ENCODE results near the gene PRSS36.

The PRSS36 gene

GRCh38 chr16:31188450-31189411, 38.9 kb upstream of the PRSS36 start:
- DNase-seq (ENCODE audit: low spot score) = no peak
- H3K36me3 Mint-ChIP-seq (ENCODE audit: low read depth) = peaks cover 89% of the 10 kb centered on the region
- no peaks in the 10 kb centered on the region for H3K9me3 Mint-ChIP-seq
- no peaks in the 10 kb centered on the region for H3K27me3 Mint-ChIP-seq (ENCODE audit: low read depth)
- H3K27ac Mint-ChIP-seq = peak overlapping the region; percentile 13
- H3K4me3 Mint-ChIP-seq = no peak overlapping the region
- peaks cover 56% of the 10 kb centered on the region for H3K4me1 Mint-ChIP-seq (ENCODE audit: low read depth)

GRCh38 chr16:31187808-31188189, 37.9 kb upstream of the PRSS36 start:
- Mint-ChIP-seq H3K4me1 (ENCODE audit: low read depth) (peaks cover 61% of the 10 kb centered on the region), H3K4me3 (no peak overlapping the region), H3K36me3 (ENCODE audit: low read depth) (peaks cover 91% of the 10 kb centered on the region), H3K27ac (no peak overlapping the region), H3K9me3 (no peaks in the 10 kb centered on the region), H3K27me3 (ENCODE audit: low read depth) (no peaks in the 10 kb centered on the region)
- DNase-seq (ENCODE audit: low spot score) = no peak

GRCh38 chr16:31186930-31187807, 37.3 kb upstream of the PRSS36 start:
- H3K4me1 Mint-ChIP-seq (ENCODE audit: low read depth) = peaks cover 67% of the 10 kb centered on the region
- H3K27ac Mint-ChIP-seq = peak overlapping the region; percentile 0
- H3K9me3 Mint-ChIP-seq = no peaks in the 10 kb centered on the region
- DNase-seq (ENCODE audit: low spot score) = no peak
- no peak overlapping the region for H3K4me3 Mint-ChIP-seq
- H3K27me3 Mint-ChIP-seq (ENCODE audit: low read depth) = no peaks in the 10 kb centered on the region
- peaks cover 95% of the 10 kb centered on the region for H3K36me3 Mint-ChIP-seq (ENCODE audit: low read depth)

- peak overlapping the region; percentile 73 for H3K27ac Mint-ChIP-seq
- no peaks in the 10 kb centered on the region for H3K27me3 Mint-ChIP-seq (ENCODE audit: low read depth)
- peak overlapping the region; percentile 52 for H3K4me3 Mint-ChIP-seq
- no peaks in the 10 kb centered on the region for H3K9me3 Mint-ChIP-seq
- peaks cover 97% of the 10 kb centered on the region for H3K36me3 Mint-ChIP-seq (ENCODE audit: low read depth)
- no peak for DNase-seq (ENCODE audit: low spot score)
- peaks cover 71% of the 10 kb centered on the region for H3K4me1 Mint-ChIP-seq (ENCODE audit: low read depth)
These were observed 36.3 kb upstream of the PRSS36 start for GRCh38 chr16:31186176-31186575.

GRCh38 chr16:31185339-31185738, 35.5 kb upstream of the PRSS36 start:
- Mint-ChIP-seq H3K27me3 (ENCODE audit: low read depth) (no peaks in the 10 kb centered on the region), H3K4me1 (ENCODE audit: low read depth) (peaks cover 66% of the 10 kb centered on the region), H3K4me3 (peak overlapping the region; percentile 52), H3K9me3 (no peaks in the 10 kb centered on the region), H3K27ac (no peak overlapping the region), H3K36me3 (ENCODE audit: low read depth) (peaks cover 95% of the 10 kb centered on the region)
- DNase-seq (ENCODE audit: low spot score) = no peak

GRCh38 chr16:31184888-31185287, 35.0 kb upstream of the PRSS36 start:
- Mint-ChIP-seq H3K4me1 (ENCODE audit: low read depth) (peaks cover 62% of the 10 kb centered on the region), H3K4me3 (peak overlapping the region; percentile 28), H3K27ac (peak overlapping the region; percentile 67), H3K9me3 (no peaks in the 10 kb centered on the region), H3K36me3 (ENCODE audit: low read depth) (peaks cover 91% of the 10 kb centered on the region), H3K27me3 (ENCODE audit: low read depth) (peaks cover 1% of the 10 kb centered on the region)
- no peak for DNase-seq (ENCODE audit: low spot score)

- Mint-ChIP-seq H3K9me3 (no peaks in the 10 kb centered on the region), H3K36me3 (ENCODE audit: low read depth) (peaks cover 80% of the 10 kb centered on the region), H3K4me1 (ENCODE audit: low read depth) (peaks cover 60% of the 10 kb centered on the region), H3K4me3 (peak overlapping the region; percentile 96), H3K27me3 (ENCODE audit: low read depth) (peaks cover 2% of the 10 kb centered on the region), H3K27ac (peak overlapping the region; percentile 98)
- no peak for DNase-seq (ENCODE audit: low spot score)
These were observed 33.9 kb upstream of the PRSS36 start for GRCh38 chr16:31183432-31184428.

- Mint-ChIP-seq H3K27ac (peak overlapping the region; percentile 98), H3K4me3 (peak overlapping the region; percentile 96), H3K9me3 (no peaks in the 10 kb centered on the region), H3K27me3 (ENCODE audit: low read depth) (peaks cover 2% of the 10 kb centered on the region), H3K36me3 (ENCODE audit: low read depth) (peaks cover 70% of the 10 kb centered on the region), H3K4me1 (ENCODE audit: low read depth) (peaks cover 62% of the 10 kb centered on the region)
- no peak for DNase-seq (ENCODE audit: low spot score)
These were observed 32.5 kb upstream of the PRSS36 start for GRCh38 chr16:31182391-31182790.

GRCh38 chr16:31181102-31181830, 31.4 kb upstream of the PRSS36 start:
- peak; percentile 46 for DNase-seq (ENCODE audit: low spot score)
- Mint-ChIP-seq H3K4me3 (peak overlapping the region; percentile 96), H3K27ac (peak overlapping the region; percentile 98), H3K9me3 (no peaks in the 10 kb centered on the region), H3K27me3 (ENCODE audit: low read depth) (peaks cover 2% of the 10 kb centered on the region), H3K4me1 (ENCODE audit: low read depth) (peaks cover 58% of the 10 kb centered on the region), H3K36me3 (ENCODE audit: low read depth) (peaks cover 59% of the 10 kb centered on the region)

GRCh38 chr16:31179747-31180459, 30.0 kb upstream of the PRSS36 start, which contains the start of gene FUS:
FUS (plus strand) TSS chr16:31180139; CDS start chr16:31180215, 76 bp downstream.
- H3K27ac Mint-ChIP-seq = peak within 1 kb of the TSS; percentile 98
- peaks cover 46% of the 10 kb centered on the region for H3K4me1 Mint-ChIP-seq (ENCODE audit: low read depth)
- peaks cover 2% of the 10 kb centered on the region for H3K27me3 Mint-ChIP-seq (ENCODE audit: low read depth)
- H3K9me3 Mint-ChIP-seq = no peaks in the 10 kb centered on the region
- H3K36me3 Mint-ChIP-seq (ENCODE audit: low read depth) = peaks cover 45% of the 10 kb centered on the region
- peak; percentile 91 for DNase-seq (ENCODE audit: low spot score)
- peak within 1 kb of the TSS; percentile 96 for H3K4me3 Mint-ChIP-seq

GRCh38 chr16:31179219-31179746, 29.4 kb upstream of the PRSS36 start:
- peaks cover 42% of the 10 kb centered on the region for H3K4me1 Mint-ChIP-seq (ENCODE audit: low read depth)

GRCh38 chr16:31177136-31177535, 27.3 kb upstream of the PRSS36 start:
- peak overlapping the region; percentile 67 for H3K27ac Mint-ChIP-seq
- H3K4me1 Mint-ChIP-seq (ENCODE audit: low read depth) = peaks cover 25% of the 10 kb centered on the region
- peak; percentile 68 for DNase-seq (ENCODE audit: low spot score)
- H3K4me3 Mint-ChIP-seq = peak overlapping the region; percentile 79
- peaks cover 21% of the 10 kb centered on the region for H3K36me3 Mint-ChIP-seq (ENCODE audit: low read depth)
- H3K9me3 Mint-ChIP-seq = no peaks in the 10 kb centered on the region
- peaks cover 2% of the 10 kb centered on the region for H3K27me3 Mint-ChIP-seq (ENCODE audit: low read depth)

More at GRCh38 chr16:31179219-31179746, 29.4 kb upstream of the PRSS36 start:
- DNase-seq (ENCODE audit: low spot score) = no peak
- no peaks in the 10 kb centered on the region for H3K9me3 Mint-ChIP-seq
- peak overlapping the region; percentile 98 for H3K27ac Mint-ChIP-seq
- peak overlapping the region; percentile 96 for H3K4me3 Mint-ChIP-seq
- H3K27me3 Mint-ChIP-seq (ENCODE audit: low read depth) = peaks cover 2% of the 10 kb centered on the region
- H3K36me3 Mint-ChIP-seq (ENCODE audit: low read depth) = peaks cover 41% of the 10 kb centered on the region
